Colonic mucosa (tissue), 4 donors: ENCODE data around the gene TRPM3. TPM values are rescaled to one million over a fixed set of nuclear protein-coding genes. Genes with fewer than 3 reads are reported as not detected.

Experiments used
- DNase-seq: peaks from one replicate; pipeline ENCODE4 v3.0.0-alpha.2; 2020
- H3K27ac ChIP-seq: fragments of 200-600 bp; one replicate; pipeline ENCODE4 v1.8.0; 2021
- H3K27me3 ChIP-seq: fragments of 200-600 bp; one replicate; pipeline ENCODE4 v1.8.0; 2021
- H3K36me3 ChIP-seq: fragments of 200-600 bp; one replicate; pipeline ENCODE4 v1.8.0; 2021
- H3K4me1 ChIP-seq: fragments of 200-600 bp; one replicate; pipeline ENCODE4 v1.8.0; 2021; ENCODE audit warnings: mild to moderate bottlenecking
- H3K4me3 ChIP-seq: fragments of 200-600 bp; one replicate; pipeline ENCODE4 v1.8.0; 2021
- H3K9ac ChIP-seq, 2 donors: one replicate each; pipeline ENCODE4 v1.7.0; 2013; ENCODE audit warnings: control low read depth in 2 of 2, low read depth in 2 of 2, low read length in 2 of 2
- H3K9me3 ChIP-seq: fragments of 200-600 bp; one replicate; pipeline ENCODE4 v1.8.0; 2021
- intact Hi-C: fragments of 100-400 bp; cut with DNase I; formaldehyde crosslinking; loops from one replicate; pipeline ENCODE4 v1.14.1; 2022
- total RNA-seq, 2 donors: library from RNA; stranded (reverse); fragmentation: NEBNext Ultra II Directional in 1 of 2; extraction: Animal tissue kit (Norgen Biotek cat#: 25700) in 1 of 2; gene quantifications; one replicate each; pipeline ENCODE4 v1.2.1, GENCODE V29; 2021
- TF ChIP-seq, protein P1 (sequence below): fragments of 200-600 bp; IDR thresholded peaks from one replicate; pipeline ENCODE4 v1.8.0; 2022; ENCODE audit warnings: antibody characterized with exemption, mild to moderate bottlenecking
- donor health status: healthy.
- donor health status: DM: no; HTN: no; CAD: no.
- donor health status: DM: no; HTN: no; CAD: no.

TRPM3 gene
- total RNA-seq, 2 donors from 2014 or later = 0.32 to 0.35 TPM

DNA sequence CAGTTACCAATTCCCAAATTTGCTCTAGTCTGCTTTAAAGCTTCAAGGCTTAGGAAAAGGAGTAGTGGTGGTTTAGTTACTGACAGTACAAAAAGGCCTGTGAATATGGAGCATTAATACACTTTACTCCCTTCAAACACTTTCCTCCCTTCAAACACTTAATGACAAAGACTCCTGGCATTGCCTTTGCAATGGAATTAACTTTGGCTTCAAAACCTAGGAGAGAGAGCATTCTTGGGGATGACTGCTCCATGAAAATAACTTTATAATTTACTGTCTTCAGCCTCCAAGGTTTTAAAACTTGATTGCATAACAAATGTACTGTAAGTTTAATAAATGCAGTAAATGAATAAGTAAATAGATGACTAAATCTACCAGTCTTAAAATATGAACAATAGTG is 185.6 kb downstream of the TRPM3 start:
- no peaks in the 10 kb centered on the region for H3K4me1 ChIP-seq
- DNase-seq = no peak
- H3K9me3 ChIP-seq = no peaks in the 10 kb centered on the region
- intact Hi-C loops = no loop called here
- no peaks in the 10 kb centered on the region for H3K27me3 ChIP-seq
- H3K9ac ChIP-seq = no peak overlapping the region
- H3K36me3 ChIP-seq = no peaks in the 10 kb centered on the region
- H3K27ac ChIP-seq = no peak overlapping the region
- TF ChIP-seq, protein P1, sequence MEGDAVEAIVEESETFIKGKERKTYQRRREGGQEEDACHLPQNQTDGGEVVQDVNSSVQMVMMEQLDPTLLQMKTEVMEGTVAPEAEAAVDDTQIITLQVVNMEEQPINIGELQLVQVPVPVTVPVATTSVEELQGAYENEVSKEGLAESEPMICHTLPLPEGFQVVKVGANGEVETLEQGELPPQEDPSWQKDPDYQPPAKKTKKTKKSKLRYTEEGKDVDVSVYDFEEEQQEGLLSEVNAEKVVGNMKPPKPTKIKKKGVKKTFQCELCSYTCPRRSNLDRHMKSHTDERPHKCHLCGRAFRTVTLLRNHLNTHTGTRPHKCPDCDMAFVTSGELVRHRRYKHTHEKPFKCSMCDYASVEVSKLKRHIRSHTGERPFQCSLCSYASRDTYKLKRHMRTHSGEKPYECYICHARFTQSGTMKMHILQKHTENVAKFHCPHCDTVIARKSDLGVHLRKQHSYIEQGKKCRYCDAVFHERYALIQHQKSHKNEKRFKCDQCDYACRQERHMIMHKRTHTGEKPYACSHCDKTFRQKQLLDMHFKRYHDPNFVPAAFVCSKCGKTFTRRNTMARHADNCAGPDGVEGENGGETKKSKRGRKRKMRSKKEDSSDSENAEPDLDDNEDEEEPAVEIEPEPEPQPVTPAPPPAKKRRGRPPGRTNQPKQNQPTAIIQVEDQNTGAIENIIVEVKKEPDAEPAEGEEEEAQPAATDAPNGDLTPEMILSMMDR = no peak
- H3K4me3 ChIP-seq = no peak overlapping the region

DNA sequence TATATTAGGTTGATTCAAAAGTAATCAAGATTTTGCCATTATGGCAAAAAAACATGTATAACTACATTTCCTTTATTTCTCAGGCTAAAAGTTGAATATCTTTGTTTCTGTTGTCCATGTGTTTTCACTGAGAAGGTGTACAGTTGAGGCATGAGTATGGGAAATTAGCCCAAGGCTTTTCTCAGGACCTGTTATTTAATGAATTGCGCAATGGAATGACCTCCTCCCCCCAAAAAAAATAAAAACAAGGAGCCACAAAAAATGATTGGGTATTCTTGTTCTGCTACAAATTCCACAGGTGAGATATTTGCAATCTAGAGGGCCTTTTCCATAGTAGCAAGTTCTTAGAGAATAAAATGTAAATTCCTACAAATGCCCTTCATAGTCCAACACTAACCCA is 186.8 kb downstream of the TRPM3 start:
- Histone ChIP-seq H3K4me1 (no peaks in the 10 kb centered on the region), H3K36me3 (no peaks in the 10 kb centered on the region), H3K27ac (no peak overlapping the region), H3K9me3 (no peaks in the 10 kb centered on the region), H3K9ac (no peak overlapping the region), H3K4me3 (no peak overlapping the region), H3K27me3 (no peaks in the 10 kb centered on the region)
- TF ChIP-seq, protein P1 = no peak
- no peak for DNase-seq
- intact Hi-C loops = no loop called here

- intact Hi-C loops = no loop called here
- TF ChIP-seq, protein P1 = no peak
- Histone ChIP-seq H3K4me1 (no peaks in the 10 kb centered on the region), H3K4me3 (no peak overlapping the region), H3K27me3 (no peaks in the 10 kb centered on the region), H3K9me3 (no peaks in the 10 kb centered on the region), H3K9ac (no peak overlapping the region), H3K36me3 (no peaks in the 10 kb centered on the region), H3K27ac (no peak overlapping the region)
- DNase-seq = no peak
These were observed 188.1 kb downstream of the TRPM3 start for GRCh38 chr9:70933321-70933720.

GRCh38 chr9:70932097-70932496 is 189.3 kb downstream of the TRPM3 start:
- intact Hi-C loops = no loop called here
- Histone ChIP-seq H3K9ac (no peak overlapping the region), H3K9me3 (no peaks in the 10 kb centered on the region)

DNA sequence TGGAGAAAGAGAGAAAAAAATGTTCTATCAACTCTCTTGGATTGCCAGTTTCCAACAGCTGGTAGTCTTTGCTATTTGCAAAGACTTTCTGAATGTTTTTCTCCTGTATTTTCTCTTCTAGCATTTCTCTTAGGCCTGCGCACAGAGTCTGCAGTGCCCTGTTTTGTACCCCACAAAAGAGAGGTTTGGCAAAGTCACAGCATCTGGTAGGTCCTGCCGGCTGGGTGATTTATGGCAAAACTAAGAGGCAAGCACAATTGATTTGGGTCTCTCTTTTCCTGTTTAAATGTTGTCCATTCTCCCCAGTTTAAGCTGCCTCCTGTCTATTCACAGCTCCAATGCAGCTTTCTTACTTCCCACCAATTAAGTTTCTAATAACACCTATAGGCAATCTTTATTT is 193.9 kb downstream of the TRPM3 start:
- Histone ChIP-seq H3K9ac (no peak overlapping the region), H3K36me3 (no peaks in the 10 kb centered on the region), H3K4me1 (no peaks in the 10 kb centered on the region), H3K9me3 (no peaks in the 10 kb centered on the region), H3K27ac (no peak overlapping the region), H3K4me3 (no peak overlapping the region), H3K27me3 (no peaks in the 10 kb centered on the region)
- TF ChIP-seq, protein P1 = no peak
- intact Hi-C loops = loop anchor here (5.0 kb wide), 1 partner anchor 75 kb away; no protein-coding TSS in a partner anchor
- DNase-seq = no peak

More at GRCh38 chr9:70932097-70932496, 189.3 kb downstream of the TRPM3 start:
- no peaks in the 10 kb centered on the region for H3K36me3 ChIP-seq
- TF ChIP-seq, protein P1 = no peak
- no peaks in the 10 kb centered on the region for H3K27me3 ChIP-seq
- no peak overlapping the region for H3K4me3 ChIP-seq
- DNase-seq = no peak
- no peak overlapping the region for H3K27ac ChIP-seq
- no peaks in the 10 kb centered on the region for H3K4me1 ChIP-seq
